IMR-90 (cell line): ENCODE data around the gene MLYCD. TPM values are rescaled to one million over a fixed set of nuclear protein-coding genes. Genes with fewer than 3 reads are reported as not detected.

Source experiments
- ATAC-seq: fragments of 200-7000 bp; cut with Tn5 transposase; 2 replicates; pipeline ENCODE4 v1.9.1; 2020; ENCODE audit warnings: low read depth, mild to moderate bottlenecking, moderate library complexity
- BruUV-seq: library from RNA; stranded (reverse); fragments of 400-500 nt; replicated peaks from 2 replicates; lab custom pipeline; 2021; lab: Mats Ljungman, UMichigan
- CTCF ChIA-PET: fragments of 300-600 bp; formaldehyde crosslinking; extraction: SDS; loops from one replicate; lab custom pipeline; 2021; ENCODE audit warnings: antibody characterized with exemption; lab: Yijun Ruan, JAX
- POLR2A ChIA-PET: fragments of 300-600 bp; sonication (Branson Sonifier 250); formaldehyde crosslinking; loops from one replicate; lab custom pipeline; 2022; ENCODE audit warnings: antibody characterized with exemption; ENCODE audit not compliant: unreplicated experiment; lab: Charles Lee
- DNase-seq: peaks from one replicate; pipeline ENCODE4 v3.0.0; 2013
- H2AFZ ChIP-seq: replicated peaks from 2 replicates; pipeline ENCODE3; 2013; ENCODE audit warnings: low read length, mild to moderate bottlenecking; ENCODE audit not compliant: poor library complexity
- H2AK5ac ChIP-seq: 2 replicates; pipeline ENCODE4 v1.6.1; 2013; ENCODE audit warnings: low read depth, low read length, inconsistent platforms
- H2AK9ac ChIP-seq: replicated peaks from 2 replicates; pipeline ENCODE3; 2013; ENCODE audit warnings: mild to moderate bottlenecking, low read depth, low read length, moderate library complexity; ENCODE audit not compliant: poor library complexity
- H2BK120ac ChIP-seq: 2 replicates; pipeline ENCODE4 v1.6.1; 2013; ENCODE audit warnings: low read depth, low read length, inconsistent platforms
- H2BK15ac ChIP-seq: 3 replicates; pipeline ENCODE4 v1.6.1; 2013; ENCODE audit warnings: low read depth, low read length, inconsistent platforms
- H2BK20ac ChIP-seq: 2 replicates; pipeline ENCODE4 v1.6.1; 2013; ENCODE audit warnings: low read depth, mild to moderate bottlenecking, inconsistent platforms, low read length, moderate library complexity
- H2BK5ac ChIP-seq: 2 replicates; pipeline ENCODE4 v1.6.1; 2013; ENCODE audit warnings: mild to moderate bottlenecking, low read depth, low read length, inconsistent platforms; ENCODE audit not compliant: poor library complexity, severe bottlenecking
- H3K14ac ChIP-seq: replicated peaks from 2 replicates; pipeline ENCODE4 v1.6.1; 2013; ENCODE audit warnings: low read depth, low read length, inconsistent platforms
- H3K18ac ChIP-seq: 2 replicates; pipeline ENCODE4 v1.6.1; 2013; ENCODE audit warnings: low read depth, low read length, control low read depth
- H3K23ac ChIP-seq: 2 replicates; pipeline ENCODE4 v1.6.1; 2013; ENCODE audit warnings: low read depth, low read length, inconsistent platforms
- H3K27ac ChIP-seq: 2 replicates; pipeline ENCODE4 v1.5.1; 2013; ENCODE audit warnings: mild to moderate bottlenecking, control low read depth, low read length; ENCODE audit not compliant: insufficient read depth
- H3K27me3 ChIP-seq: 2 replicates; pipeline ENCODE4 v1.6.1; 2013; ENCODE audit warnings: low read length; ENCODE audit not compliant: control insufficient read depth, insufficient read depth
- H3K36me3 ChIP-seq: 2 replicates; pipeline ENCODE4 v1.6.1; 2013; ENCODE audit warnings: low read length, mixed read lengths; ENCODE audit not compliant: control insufficient read depth, insufficient read depth
- H3K4ac ChIP-seq: 2 replicates; pipeline ENCODE4 v1.6.1; 2013; ENCODE audit warnings: low read depth, low read length, inconsistent platforms
- H3K4me1 ChIP-seq: 2 replicates; pipeline ENCODE4 v1.6.1; 2013; ENCODE audit warnings: low read length, mixed read lengths; ENCODE audit not compliant: control insufficient read depth, insufficient read depth
- H3K4me2 ChIP-seq: 2 replicates; pipeline ENCODE4 v1.6.1; 2013; ENCODE audit warnings: low read depth, mild to moderate bottlenecking, control low read depth, low read length, moderate library complexity
- H3K4me3 ChIP-seq: 2 replicates; pipeline ENCODE4 v1.5.1; 2013; ENCODE audit warnings: low read depth, mild to moderate bottlenecking, control low read depth, low read length, moderate library complexity; ENCODE audit not compliant: insufficient read depth
- H3K56ac ChIP-seq: 2 replicates; pipeline ENCODE4 v1.6.1; 2013; ENCODE audit warnings: low read length, inconsistent platforms; ENCODE audit not compliant: insufficient read depth; ENCODE audit errors: extremely low read depth
- H3K79me1 ChIP-seq, 2 experiments: 2 replicates each; pipeline ENCODE4 v1.6.1; 2013; ENCODE audit warnings: low read length in 2 of 2, inconsistent platforms in 1 of 2, low read depth in 1 of 2
- H3K9ac ChIP-seq: 2 replicates; pipeline ENCODE4 v1.6.1; 2013; ENCODE audit warnings: low read depth, low read length, control low read depth
- H3K9me1 ChIP-seq: 2 replicates; pipeline ENCODE4 v1.6.1; 2013; ENCODE audit warnings: low read length, inconsistent platforms; ENCODE audit not compliant: insufficient read depth
- H3K9me3 ChIP-seq: 2 replicates; pipeline ENCODE4 v1.6.1; 2013; ENCODE audit warnings: low read length; ENCODE audit not compliant: control insufficient read depth, insufficient read depth
- H4K20me1 ChIP-seq: 2 replicates; pipeline ENCODE4 v1.6.1; 2013; ENCODE audit warnings: low read length, inconsistent platforms; ENCODE audit not compliant: insufficient read depth
- H4K5ac ChIP-seq: 2 replicates; pipeline ENCODE4 v1.6.1; 2013; ENCODE audit warnings: mild to moderate bottlenecking, low read depth, low read length, control low read depth
- H4K8ac ChIP-seq, 2 experiments: 2 replicates each; pipeline ENCODE4 v1.6.1; 2013; ENCODE audit warnings: low read depth in 2 of 2, low read length in 2 of 2, control low read depth in 1 of 2, inconsistent platforms in 1 of 2
- H4K91ac ChIP-seq: 2 replicates; pipeline ENCODE4 v1.6.1; 2013; ENCODE audit warnings: low read depth, low read length, inconsistent platforms; ENCODE audit not compliant: insufficient read depth
- RAD21 ChIP-seq: IDR thresholded peaks from 2 replicates; pipeline ENCODE4 v1.6.1; 2012; ENCODE audit warnings: low read length, improper control_type of control experiment
- WGBS, 2 experiments: methylation state at CpG; one replicate each; pipeline versions ENCODE4 v1.1.5 to v1.1.7; 2013; ENCODE audit warnings: missing lambda C conversion rate in 2 of 2; ENCODE audit not compliant: insufficient read length in 1 of 2; ENCODE audit errors: extremely low coverage in 2 of 2; 5-methylcytosine and 5-hydroxymethylcytosine counted together
- dilution Hi-C: fragments of 300-500 bp; cut with HindIII; formaldehyde crosslinking; loops from one replicate; pipeline ENCODE4 v1.14.3; 2018; ENCODE audit warnings: low sequenced_read_pairs; ENCODE audit not compliant: unreplicated experiment
- in situ Hi-C: fragments of 300-500 bp; cut with MboI; formaldehyde crosslinking; loops from 3 replicates; pipeline ENCODE4 v1.14.3; 2019; ENCODE audit warnings: low sequenced_read_pairs, inconsistent platforms, mixed read lengths
- intact Hi-C: fragments of 100-400 bp; cut with micrococcal nuclease; formaldehyde crosslinking; loops from 2 replicates; pipeline ENCODE4 v1.10.0; 2022
- polyA plus RNA-seq, 3 experiments: library from polyadenylated mRNA; depleted of rRNA; stranded (reverse); fragments of >200 nt; gene quantifications; 2 replicates each; pipeline ENCODE4 v1.2.3, GENCODE V29; 2012; ENCODE audit warnings: low replicate concordance in 1 of 3
- total RNA-seq: library from RNA; depleted of rRNA; stranded (reverse); fragments of >200 nt; gene quantifications from 2 replicates; pipeline ENCODE4 v1.2.3, GENCODE V29; 2012
- TF ChIP-seq, protein P1 (sequence below): conservative IDR thresholded peaks from 2 replicates; pipeline ENCODE4 v1.5.1; 2012; ENCODE audit warnings: mild to moderate bottlenecking, low read depth, low read length, improper control_type of control experiment

Gene MLYCD
- total and polyA plus RNA-seq, 2 of the 4 experiments (the other 2 are of a cell fraction), result 1.9 to 2.7 TPM

DNA sequence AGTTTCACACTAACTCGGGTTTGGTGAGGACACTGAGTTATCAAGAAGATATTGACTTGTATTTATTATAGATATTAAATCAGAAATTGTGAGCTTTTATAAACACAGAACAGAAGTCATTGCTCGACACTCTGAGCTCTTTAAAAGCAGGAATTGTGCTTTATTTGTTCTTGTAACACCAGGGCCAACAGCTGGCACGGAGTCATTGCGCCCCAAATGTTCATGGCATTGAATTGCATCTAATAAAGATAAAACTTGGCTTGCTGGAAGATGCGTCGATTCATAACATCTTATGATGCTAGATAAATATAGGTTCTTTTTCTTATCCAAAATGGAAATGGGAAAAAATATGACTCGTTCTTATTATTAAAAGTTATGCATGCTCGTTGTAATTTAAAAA is 11.8 kb upstream of the MLYCD start:
- Histone ChIP-seq H3K4me3 (no peak overlapping the region), H3K4me2 (no peak overlapping the region), H2BK5ac (no peak overlapping the region), H2AK5ac (no peak overlapping the region), H3K9ac (no peak overlapping the region), H3K4me1 (no peaks in the 10 kb centered on the region), H3K56ac (no peak overlapping the region), H3K27me3 (peaks cover 34% of the 10 kb centered on the region), H2AK9ac (no peak overlapping the region), H2BK20ac (no peak overlapping the region), H3K14ac (no peak overlapping the region), H4K91ac (no peak overlapping the region), H4K5ac (no peak overlapping the region), H2BK120ac (no peak overlapping the region), H2BK15ac (no peak overlapping the region), H3K4ac (no peak overlapping the region), H4K8ac (no peak overlapping the region), H2AFZ (no peak overlapping the region), H3K36me3 (no peaks in the 10 kb centered on the region), H4K20me1 (no peaks in the 10 kb centered on the region), H3K79me1 (no peaks in the 10 kb centered on the region), H3K23ac (no peak overlapping the region), H3K18ac (no peak overlapping the region), H3K9me1 (no peaks in the 10 kb centered on the region), H3K27ac (no peak overlapping the region), H3K9me3 (peaks cover 11% of the 10 kb centered on the region)
- intact Hi-C loops (no loop called here), dilution Hi-C loops (no loop called here), in situ Hi-C loops (no loop called here)
- no TSS peak for BruUV-seq
- DNase-seq (no peak), ATAC-seq (no peak)
- no CpG with 5 or more reads among the region's 8 CpGs for WGBS, 2 experiments
- ChIA-PET POLR2A (no interaction called here), CTCF (interaction anchor here (0.6 kb wide), 2 partner anchors 11 to 45 kb away, joined by 3 read pairs; no protein-coding TSS in a partner anchor)
- TF ChIP-seq RAD21, result no peak
- TF ChIP-seq, protein P1, sequence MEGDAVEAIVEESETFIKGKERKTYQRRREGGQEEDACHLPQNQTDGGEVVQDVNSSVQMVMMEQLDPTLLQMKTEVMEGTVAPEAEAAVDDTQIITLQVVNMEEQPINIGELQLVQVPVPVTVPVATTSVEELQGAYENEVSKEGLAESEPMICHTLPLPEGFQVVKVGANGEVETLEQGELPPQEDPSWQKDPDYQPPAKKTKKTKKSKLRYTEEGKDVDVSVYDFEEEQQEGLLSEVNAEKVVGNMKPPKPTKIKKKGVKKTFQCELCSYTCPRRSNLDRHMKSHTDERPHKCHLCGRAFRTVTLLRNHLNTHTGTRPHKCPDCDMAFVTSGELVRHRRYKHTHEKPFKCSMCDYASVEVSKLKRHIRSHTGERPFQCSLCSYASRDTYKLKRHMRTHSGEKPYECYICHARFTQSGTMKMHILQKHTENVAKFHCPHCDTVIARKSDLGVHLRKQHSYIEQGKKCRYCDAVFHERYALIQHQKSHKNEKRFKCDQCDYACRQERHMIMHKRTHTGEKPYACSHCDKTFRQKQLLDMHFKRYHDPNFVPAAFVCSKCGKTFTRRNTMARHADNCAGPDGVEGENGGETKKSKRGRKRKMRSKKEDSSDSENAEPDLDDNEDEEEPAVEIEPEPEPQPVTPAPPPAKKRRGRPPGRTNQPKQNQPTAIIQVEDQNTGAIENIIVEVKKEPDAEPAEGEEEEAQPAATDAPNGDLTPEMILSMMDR, result peak; percentile 29
